Testis (tissue), 2 donors: ENCODE results near the gene BIK.

Source experiments
- POLR2A ChIP-seq: fragments of 450-650 bp; IDR thresholded peaks from one replicate; pipeline ENCODE4 v1.6.1; 2017; ENCODE audit warnings: antibody characterized with exemption, mild to moderate bottlenecking, moderate library complexity
- TF ChIP-seq, protein P1 (sequence below), 3 experiments: fragments of 450-650 bp in 2 of 3; fragments of 200-600 bp in 1 of 3; sonication (generic) in 1 of 3; IDR thresholded peaks; one replicate each; pipeline ENCODE4 v1.5.1; 2016 to 2019; ENCODE audit warnings: antibody characterized with exemption in 3 of 3, mild to moderate bottlenecking in 2 of 3, moderate library complexity in 1 of 3

DNA sequence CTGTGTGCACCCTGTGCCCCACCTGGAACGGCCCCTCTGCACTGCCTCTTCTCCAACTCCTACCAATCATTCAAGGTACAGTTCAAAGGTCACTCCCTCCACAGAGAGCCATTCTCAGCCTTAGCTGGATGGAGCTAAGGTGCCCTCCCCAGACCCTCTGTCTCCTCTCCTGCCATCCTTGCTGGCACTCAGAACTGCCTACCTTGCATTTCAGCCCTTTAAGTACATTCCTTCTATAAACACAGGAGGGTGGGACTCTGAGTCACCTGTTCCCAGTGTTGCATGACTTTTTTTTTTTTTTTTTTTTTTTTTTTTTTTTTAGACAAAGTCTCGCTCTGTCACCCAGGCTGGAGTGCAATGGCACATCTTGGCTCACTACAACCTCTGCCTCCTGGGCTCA is 29.9 kb upstream of the BIK start:
- TF ChIP-seq, protein P1, sequence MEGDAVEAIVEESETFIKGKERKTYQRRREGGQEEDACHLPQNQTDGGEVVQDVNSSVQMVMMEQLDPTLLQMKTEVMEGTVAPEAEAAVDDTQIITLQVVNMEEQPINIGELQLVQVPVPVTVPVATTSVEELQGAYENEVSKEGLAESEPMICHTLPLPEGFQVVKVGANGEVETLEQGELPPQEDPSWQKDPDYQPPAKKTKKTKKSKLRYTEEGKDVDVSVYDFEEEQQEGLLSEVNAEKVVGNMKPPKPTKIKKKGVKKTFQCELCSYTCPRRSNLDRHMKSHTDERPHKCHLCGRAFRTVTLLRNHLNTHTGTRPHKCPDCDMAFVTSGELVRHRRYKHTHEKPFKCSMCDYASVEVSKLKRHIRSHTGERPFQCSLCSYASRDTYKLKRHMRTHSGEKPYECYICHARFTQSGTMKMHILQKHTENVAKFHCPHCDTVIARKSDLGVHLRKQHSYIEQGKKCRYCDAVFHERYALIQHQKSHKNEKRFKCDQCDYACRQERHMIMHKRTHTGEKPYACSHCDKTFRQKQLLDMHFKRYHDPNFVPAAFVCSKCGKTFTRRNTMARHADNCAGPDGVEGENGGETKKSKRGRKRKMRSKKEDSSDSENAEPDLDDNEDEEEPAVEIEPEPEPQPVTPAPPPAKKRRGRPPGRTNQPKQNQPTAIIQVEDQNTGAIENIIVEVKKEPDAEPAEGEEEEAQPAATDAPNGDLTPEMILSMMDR (IDR thresholded peaks at IDR 0.05) = no peak
- no peak for TF ChIP-seq POLR2A
